Body of pancreas (tissue), 4 donors: ENCODE data around the gene SMARCAD1. TPM values are rescaled to one million over a fixed set of nuclear protein-coding genes. Genes with fewer than 3 reads are reported as not detected.

Source experiments
- ATAC-seq: fragments of 150-250 bp; one replicate; pipeline ENCODE4 v1.9.1; 2016
- DNase-seq, 4 donors: peaks; one replicate each; pipeline ENCODE4 v3.0.0-alpha.2; 2019
- H3K27ac ChIP-seq, 4 donors: fragments of 200-600 bp; sonication (generic); 1 replicate in 3 of 4; 2 replicates in 1 of 4; pipeline versions ENCODE4 v1.5.1 to v1.6.1; 2016 to 2019; ENCODE audit warnings: mild to moderate bottlenecking in 1 of 4, mixed read lengths in 1 of 4, moderate library complexity in 1 of 4
- H3K27me3 ChIP-seq, 2 donors: fragments of 200-600 bp; sonication (generic); one replicate each; pipeline ENCODE4 v1.6.0; 2016; ENCODE audit warnings: mild to moderate bottlenecking in 1 of 2
- H3K36me3 ChIP-seq, 2 donors: fragments of 200-600 bp; sonication (generic); replicated peaks in 1 of 2; 2 replicates each; pipeline ENCODE4 v1.5.1; 2016; ENCODE audit warnings: low read depth in 2 of 2; ENCODE audit not compliant: insufficient read depth in 1 of 2
- H3K4me1 ChIP-seq: fragments of 200-600 bp; sonication (generic); one replicate; pipeline ENCODE4 v1.6.0; 2016
- H3K4me3 ChIP-seq, 2 donors: fragments of 200-600 bp; sonication (generic); 1 replicate in 1 of 2; 2 replicates in 1 of 2; pipeline ENCODE4 v1.5.1; 2016 to 2019
- H3K9me3 ChIP-seq, 3 donors: fragments of 200-600 bp; sonication (generic); 1 replicate in 2 of 3; 2 replicates in 1 of 3; pipeline ENCODE4 v1.5.1; 2016
- POLR2A ChIP-seq, 3 donors: fragments of 450-650 bp; IDR thresholded peaks; one replicate each; pipeline ENCODE4 v1.6.1; 2016; ENCODE audit warnings: antibody characterized with exemption in 3 of 3, mild to moderate bottlenecking in 2 of 3
- WGBS, 2 donors: methylation state at CpG; one replicate each; pipeline ENCODE4 v1.1.5; 2017; 5-methylcytosine and 5-hydroxymethylcytosine counted together
- intact Hi-C: fragments of 100-400 bp; cut with DNase I; formaldehyde crosslinking; loops from one replicate; pipeline ENCODE4 v1.15.1; 2023
- total RNA-seq, 2 donors: library from RNA; depleted of rRNA; stranded (reverse); fragments of >200 nt; gene quantifications; one replicate each; pipeline ENCODE4 v1.1.0, GENCODE V29; 2016
- TF ChIP-seq, protein P1 (sequence below), 7 experiments: fragments of 450-650 bp in 4 of 7; fragments of 200-600 bp in 3 of 7; sonication (generic) in 3 of 7; IDR thresholded peaks; one replicate each; pipeline ENCODE4 v1.5.1; 2016 to 2019; ENCODE audit warnings: antibody characterized with exemption in 7 of 7

Gene SMARCAD1
- total RNA-seq, 2 donors from 2014 or later = 12.7 to 16.5 TPM

DNA sequence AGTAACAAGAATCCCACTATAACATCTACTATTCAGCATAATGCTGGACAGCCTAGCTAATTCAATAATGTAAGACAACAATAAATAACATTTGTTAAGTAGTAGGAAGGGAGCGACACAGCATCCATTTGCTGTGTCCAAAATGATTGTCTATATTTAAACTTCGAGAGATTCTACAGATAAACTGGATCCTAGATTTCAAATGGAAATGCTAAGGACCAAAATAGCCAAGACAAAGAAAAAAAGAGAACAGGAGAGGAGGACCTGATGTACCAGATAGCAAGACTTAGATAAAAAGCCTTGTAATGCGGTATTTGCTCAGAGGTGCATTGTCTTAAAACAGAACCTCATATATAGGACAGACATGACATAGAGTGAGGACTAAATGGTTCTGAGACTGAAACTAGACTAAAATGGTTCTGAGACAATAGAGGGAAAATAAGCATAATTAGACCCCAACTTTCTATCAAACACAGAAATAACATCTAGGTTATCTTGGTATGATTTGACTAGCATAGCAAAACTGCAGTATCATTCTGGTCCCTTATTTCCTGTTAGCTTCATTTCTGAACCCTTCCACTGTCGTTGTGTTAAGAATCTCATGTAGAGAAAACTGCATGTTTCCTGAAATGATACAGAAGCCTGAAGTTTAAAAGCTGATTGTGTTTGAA, 131.2 kb downstream of the SMARCAD1 start:
- Histone ChIP-seq H3K9me3 (no peaks in the 10 kb centered on the region), H3K27me3 (no peaks in the 10 kb centered on the region), H3K36me3 (no peaks in the 10 kb centered on the region), H3K4me1 (no peaks in the 10 kb centered on the region), H3K27ac (no peak overlapping the region), H3K4me3 (no peak overlapping the region)
- ATAC-seq (no peak), DNase-seq (no peak)
- TF ChIP-seq POLR2A (IDR thresholded peaks at IDR 0.05) = no peak
- TF ChIP-seq, protein P1, sequence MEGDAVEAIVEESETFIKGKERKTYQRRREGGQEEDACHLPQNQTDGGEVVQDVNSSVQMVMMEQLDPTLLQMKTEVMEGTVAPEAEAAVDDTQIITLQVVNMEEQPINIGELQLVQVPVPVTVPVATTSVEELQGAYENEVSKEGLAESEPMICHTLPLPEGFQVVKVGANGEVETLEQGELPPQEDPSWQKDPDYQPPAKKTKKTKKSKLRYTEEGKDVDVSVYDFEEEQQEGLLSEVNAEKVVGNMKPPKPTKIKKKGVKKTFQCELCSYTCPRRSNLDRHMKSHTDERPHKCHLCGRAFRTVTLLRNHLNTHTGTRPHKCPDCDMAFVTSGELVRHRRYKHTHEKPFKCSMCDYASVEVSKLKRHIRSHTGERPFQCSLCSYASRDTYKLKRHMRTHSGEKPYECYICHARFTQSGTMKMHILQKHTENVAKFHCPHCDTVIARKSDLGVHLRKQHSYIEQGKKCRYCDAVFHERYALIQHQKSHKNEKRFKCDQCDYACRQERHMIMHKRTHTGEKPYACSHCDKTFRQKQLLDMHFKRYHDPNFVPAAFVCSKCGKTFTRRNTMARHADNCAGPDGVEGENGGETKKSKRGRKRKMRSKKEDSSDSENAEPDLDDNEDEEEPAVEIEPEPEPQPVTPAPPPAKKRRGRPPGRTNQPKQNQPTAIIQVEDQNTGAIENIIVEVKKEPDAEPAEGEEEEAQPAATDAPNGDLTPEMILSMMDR (IDR thresholded peaks at IDR 0.05) = no peak
- intact Hi-C loops = no loop called here
- WGBS, 2 donors = 71 to 78% methylated on average over 4 of the region's 4 CpGs

DNA sequence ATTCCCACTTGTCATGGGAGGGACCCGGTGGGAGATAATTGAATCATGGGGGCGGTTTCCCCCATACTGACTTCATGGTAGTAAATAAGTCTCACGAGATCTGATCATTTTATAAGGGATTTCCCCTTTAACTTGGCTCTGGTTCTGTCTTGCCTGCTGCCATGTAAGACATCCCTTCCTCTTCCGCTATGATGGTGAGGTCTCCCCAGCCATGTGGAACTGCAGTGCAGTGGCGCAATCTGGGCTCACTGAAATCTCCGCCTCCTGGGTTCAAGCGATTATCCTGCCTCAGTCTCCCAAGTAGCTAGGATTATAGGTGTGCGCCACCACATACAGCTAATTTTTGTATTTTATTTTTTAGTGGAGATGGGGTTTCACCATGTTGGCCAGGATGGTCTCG, 132.1 kb downstream of the SMARCAD1 start:
- H3K4me3 ChIP-seq = no peak overlapping the region
- no peak overlapping the region for H3K27ac ChIP-seq
- no peaks in the 10 kb centered on the region for H3K36me3 ChIP-seq
- intact Hi-C loops = no loop called here
- no peaks in the 10 kb centered on the region for H3K4me1 ChIP-seq
- no peak for DNase-seq
- no peak for TF ChIP-seq POLR2A (IDR thresholded peaks at IDR 0.05)
- TF ChIP-seq, protein P1 (IDR thresholded peaks at IDR 0.05) = no peak
- no peak for ATAC-seq
- H3K27me3 ChIP-seq = no peaks in the 10 kb centered on the region
- WGBS, 2 donors = 74 to 83% methylated on average over 8 to 9 of the region's 9 CpGs
- no peaks in the 10 kb centered on the region for H3K9me3 ChIP-seq

Other genes starting within 250 kb of the SMARCAD1 start
- gene HPGDS, start 135.0 kb downstream of the SMARCAD1 start, total RNA-seq = 1 to 10 TPM; 1.8 to 3.6 TPM
- gene PDLIM5, start 244.1 kb downstream of the SMARCAD1 start, total RNA-seq = 10 to 100 TPM; 44.2 to 70.3 TPM